Measurements from ENCODE around the gene TAF6L.
"Not testable (repeated sequence)": the region's sequence is repeated elsewhere in the genome, so short reads cannot be mapped to it uniquely, and the experiment has no call there.

Gene TAF6L

GRCh38 chr11:62757846-62758788 is 13.1 kb upstream of the TAF6L start:
- no peak for DNase-seq

GRCh38 chr11:62760867-62761227 is 10.3 kb upstream of the TAF6L start:
- DNase-seq = not testable (repeated sequence)

- no peak for DNase-seq
These were observed 435 bp upstream of the TAF6L start for GRCh38 chr11:62770778-62771143.

- DNase-seq = no peak
These were observed 3.2 kb downstream of the TAF6L start for GRCh38 chr11:62774407-62774806.

GRCh38 chr11:62775646-62776045 is 4.5 kb downstream of the TAF6L start:
- DNase-seq = no peak

GRCh38 chr11:62777389-62777788 is 6.2 kb downstream of the TAF6L start:
- no peak for DNase-seq

- no peak for DNase-seq
These were observed 7.2 kb downstream of the TAF6L start for GRCh38 chr11:62778441-62778840.

GRCh38 chr11:62782753-62783152 is 11.6 kb downstream of the TAF6L start:
- DNase-seq = no peak

GRCh38 chr11:62786318-62787004 is 15.3 kb downstream of the TAF6L start:
- DNase-seq = peak; percentile 89

GRCh38 chr11:62787005-62787759 is 16.0 kb downstream of the TAF6L start, which contains the start of gene TMEM179B:
TMEM179B (plus strand) TSS chr11:62787402; CDS start chr11:62787432, 30 bp downstream.
- DNase-seq = peak; percentile 98

GRCh38 chr11:62788991-62789390 is 17.8 kb downstream of the TAF6L start:
- no peak for DNase-seq

- no peak for DNase-seq
These were observed 18.4 kb downstream of the TAF6L start for GRCh38 chr11:62789576-62789975.

GRCh38 chr11:62791501-62792201 is 20.5 kb downstream of the TAF6L start, which contains the start of gene TMEM223:
TMEM223 (minus strand) TSS chr11:62792006; CDS start chr11:62791994, 12 bp downstream.
- peak; percentile 90 for DNase-seq

- no peak for DNase-seq
These were observed 21.0 kb downstream of the TAF6L start for GRCh38 chr11:62792202-62792575.

GRCh38 chr11:62794201-62794775 is 23.1 kb downstream of the TAF6L start:
- no peak for DNase-seq

- no peak for DNase-seq
These were observed 25.1 kb downstream of the TAF6L start for GRCh38 chr11:62796281-62796680.

GRCh38 chr11:62799486-62799885 is 28.3 kb downstream of the TAF6L start:
- DNase-seq = no peak

GRCh38 chr11:62801071-62801470 is 29.9 kb downstream of the TAF6L start:
- DNase-seq = no peak

GRCh38 chr11:62804310-62805075 is 33.3 kb downstream of the TAF6L start:
- DNase-seq = no peak

GRCh38 chr11:62805076-62805892 is 34.1 kb downstream of the TAF6L start, which contains the start of gene NXF1:
NXF1 (minus strand) TSS chr11:62805440; CDS start chr11:62805356, 84 bp downstream.
- peak; percentile 96 for DNase-seq
